HL-60/S4 treated with phorbol 12-myristate 13-acetate at 8.2 ng/mL for 4 days and 3 days (cell line): ENCODE measurements around the gene RAB3IP.

Experiments
- in situ Hi-C: fragments of 300-500 bp; cut with MboI; formaldehyde crosslinking; loops from 2 replicates; pipeline ENCODE4 v1.15.0; 2022; ENCODE audit warnings: low sequenced_read_pairs

The RAB3IP gene, protein sequence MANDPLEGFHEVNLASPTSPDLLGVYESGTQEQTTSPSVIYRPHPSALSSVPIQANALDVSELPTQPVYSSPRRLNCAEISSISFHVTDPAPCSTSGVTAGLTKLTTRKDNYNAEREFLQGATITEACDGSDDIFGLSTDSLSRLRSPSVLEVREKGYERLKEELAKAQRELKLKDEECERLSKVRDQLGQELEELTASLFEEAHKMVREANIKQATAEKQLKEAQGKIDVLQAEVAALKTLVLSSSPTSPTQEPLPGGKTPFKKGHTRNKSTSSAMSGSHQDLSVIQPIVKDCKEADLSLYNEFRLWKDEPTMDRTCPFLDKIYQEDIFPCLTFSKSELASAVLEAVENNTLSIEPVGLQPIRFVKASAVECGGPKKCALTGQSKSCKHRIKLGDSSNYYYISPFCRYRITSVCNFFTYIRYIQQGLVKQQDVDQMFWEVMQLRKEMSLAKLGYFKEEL

DNA sequence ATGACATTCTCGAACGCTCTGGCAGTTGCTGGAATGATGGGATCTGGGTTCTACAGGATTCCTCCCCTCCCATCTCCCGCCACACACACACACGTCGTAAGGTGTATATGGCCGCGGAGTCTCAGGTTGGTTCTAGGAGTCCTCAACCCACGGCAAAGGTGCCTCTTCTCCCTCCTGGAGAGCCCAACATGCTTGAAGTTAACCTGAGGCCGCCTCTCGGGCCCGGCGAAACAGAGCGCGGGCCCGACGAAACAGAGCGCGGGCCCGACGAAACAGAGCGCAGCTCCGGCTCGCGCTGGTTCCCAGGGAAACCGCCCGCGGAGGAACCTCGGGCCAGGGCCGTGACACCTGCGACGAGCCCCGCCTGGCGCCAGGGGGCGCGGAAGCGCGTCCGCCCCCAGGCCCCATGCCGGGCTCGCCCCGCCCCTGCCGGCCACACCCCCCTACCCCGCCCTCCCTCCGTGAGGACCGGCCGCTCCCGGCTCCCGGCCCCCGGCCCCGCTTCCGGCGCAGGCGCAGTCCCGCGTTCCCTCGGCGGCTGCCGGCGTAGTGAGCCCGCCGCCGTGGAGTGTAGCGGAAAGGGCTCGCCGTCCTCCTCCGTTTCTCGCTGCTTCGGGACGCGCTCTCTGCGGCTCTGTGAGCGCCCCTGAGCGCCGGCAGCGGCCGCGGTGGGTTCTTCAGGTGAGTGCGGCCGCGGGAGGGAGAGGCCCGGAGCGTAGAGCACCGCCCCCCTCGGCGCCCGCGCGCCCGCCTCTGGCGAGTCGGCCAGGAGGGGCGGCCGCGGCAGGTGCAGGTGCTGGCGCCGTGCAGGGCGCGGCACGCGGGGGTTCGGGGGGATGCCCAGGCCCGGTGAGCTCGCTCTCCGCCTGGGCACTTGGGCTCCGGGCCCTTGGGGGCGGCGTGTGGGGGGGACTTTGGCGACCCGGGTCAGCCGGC, at the start of gene RAB3IP:
RAB3IP (plus strand) TSS at position 510 of the 936 bp plus-strand sequence. CDS start 16,549 bp downstream, outside the sequence.
- in situ Hi-C loops = no loop called here

DNA sequence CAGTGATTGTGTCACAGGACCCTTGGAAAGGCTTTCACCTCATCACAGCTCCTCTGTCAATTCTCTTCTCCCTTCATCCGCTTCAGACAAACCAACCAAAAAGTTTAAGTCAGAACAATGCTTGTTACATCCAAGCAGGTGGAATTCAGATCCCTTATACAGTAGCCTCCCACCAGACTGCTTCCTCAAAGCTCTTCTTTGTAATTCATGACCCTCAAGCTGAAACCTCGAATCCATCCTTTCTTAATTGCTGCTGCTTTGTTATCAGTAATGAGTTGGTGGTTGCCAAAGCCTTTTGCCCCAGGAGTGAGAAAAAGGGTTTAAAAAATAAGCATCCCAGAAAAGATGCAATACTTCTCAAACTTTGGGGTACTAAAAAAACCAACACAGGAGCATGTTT, 49.0 kb upstream of the RAB3IP start:
- in situ Hi-C loops = no loop called here

DNA sequence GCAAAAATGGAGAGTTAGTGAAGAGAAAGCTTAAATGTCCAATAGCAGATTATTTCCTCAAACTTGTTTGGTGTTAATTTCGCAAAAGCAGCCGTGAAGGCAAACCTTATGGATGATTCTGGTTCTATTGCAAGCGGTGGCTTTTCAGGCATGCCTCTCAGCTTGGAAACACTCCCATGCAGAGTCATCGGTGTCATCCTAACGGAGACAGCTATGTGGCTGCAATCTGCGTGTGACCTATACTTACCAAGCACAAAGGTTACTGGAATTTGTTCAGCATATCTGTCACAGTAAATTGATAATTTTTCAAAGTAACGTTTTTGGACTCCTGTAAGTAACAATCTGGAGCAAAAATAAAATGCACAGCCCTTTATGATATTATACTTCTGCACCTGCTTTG, 44.5 kb upstream of the RAB3IP start:
- in situ Hi-C loops = no loop called here

DNA sequence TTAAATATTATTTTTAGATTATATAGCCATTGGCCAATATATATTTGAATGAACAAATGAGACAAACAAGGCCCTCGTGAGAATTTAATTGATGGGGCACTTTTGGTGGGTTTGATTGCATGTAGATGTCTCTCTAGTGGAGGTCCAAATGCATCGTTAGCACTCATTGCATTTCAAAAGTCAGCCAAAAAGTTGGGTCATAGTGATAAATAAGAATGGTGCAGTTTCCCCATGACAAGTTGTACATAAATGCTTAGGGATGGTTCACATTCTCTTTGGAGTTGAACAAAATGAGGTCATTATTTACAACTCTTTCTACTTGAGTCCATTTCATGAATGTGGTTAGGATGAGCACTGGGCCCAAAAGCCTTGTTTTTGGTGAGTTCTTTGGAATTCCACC, 40.6 kb upstream of the RAB3IP start:
- in situ Hi-C loops = no loop called here

GRCh38 chr12:69698769-69699540, 39.7 kb upstream of the RAB3IP start, which contains the start of gene BEST3:
Gene BEST3 (minus strand): TSS chr12:69699303. CDS start chr12:69697798, 1,505 bp downstream.
- in situ Hi-C loops = no loop called here

- in situ Hi-C loops = no loop called here
Observed at GRCh38 chr12:69701826-69702225, 36.8 kb upstream of the RAB3IP start.

- in situ Hi-C loops = no loop called here
Observed at GRCh38 chr12:69703146-69703642, 35.5 kb upstream of the RAB3IP start.

- in situ Hi-C loops = no loop called here
Observed at GRCh38 chr12:69704357-69704756, 34.3 kb upstream of the RAB3IP start.

DNA sequence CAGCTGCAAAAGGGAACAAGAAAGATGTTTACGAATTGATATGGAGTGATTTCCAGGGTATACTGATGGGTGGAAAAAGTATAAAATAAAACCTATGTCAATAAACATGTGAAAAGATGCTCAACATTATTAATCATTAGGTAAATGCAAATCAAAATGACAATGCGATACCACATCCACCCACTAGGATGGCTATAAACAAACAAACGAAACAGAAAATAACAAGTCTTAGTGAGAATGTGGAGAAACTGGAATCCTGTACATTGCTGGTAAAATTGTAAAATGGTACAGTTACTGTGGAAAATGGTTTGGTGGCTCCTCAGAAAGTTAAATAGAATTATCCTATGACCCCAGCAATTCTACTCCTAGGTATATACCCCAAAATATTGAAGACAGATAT, 30.0 kb upstream of the RAB3IP start:
- in situ Hi-C loops = no loop called here

DNA sequence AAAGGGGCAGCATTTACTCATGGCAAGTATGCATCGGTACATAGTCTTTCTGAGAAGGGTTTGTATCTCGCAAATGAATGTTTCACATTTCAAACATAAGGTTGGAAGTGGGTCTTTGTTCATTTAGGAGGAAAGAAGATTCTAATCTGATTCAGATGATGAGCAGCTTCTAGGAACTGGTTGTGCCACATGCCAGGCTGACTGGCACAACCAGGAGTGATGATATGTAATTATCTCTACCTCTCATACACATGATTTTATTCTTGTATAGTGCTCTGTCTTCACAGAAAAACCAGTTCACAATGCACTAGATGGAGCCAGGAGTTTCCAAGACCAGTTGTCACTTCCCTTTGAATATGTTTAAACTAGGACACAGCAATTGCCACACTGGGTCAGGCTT, 25.8 kb upstream of the RAB3IP start:
- in situ Hi-C loops = no loop called here

DNA sequence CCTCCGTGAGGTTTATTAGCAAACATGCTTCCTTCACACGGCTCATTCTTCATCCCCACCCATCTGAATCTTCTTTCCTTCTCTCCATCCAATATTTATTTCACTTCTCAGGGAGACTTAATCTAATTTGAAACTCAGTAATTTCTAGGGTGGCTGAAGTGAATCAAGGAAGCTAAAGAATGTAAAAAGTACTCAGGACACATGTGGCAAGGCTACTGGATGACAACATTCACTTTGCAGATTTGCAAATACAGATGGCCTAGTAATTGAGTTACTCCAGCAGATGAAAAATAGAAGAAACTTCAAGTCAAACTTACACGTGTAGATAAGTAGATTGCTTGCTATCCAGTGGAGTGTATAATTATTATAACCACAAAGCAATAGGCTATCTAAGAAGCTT, 24.1 kb upstream of the RAB3IP start:
- in situ Hi-C loops = no loop called here

DNA sequence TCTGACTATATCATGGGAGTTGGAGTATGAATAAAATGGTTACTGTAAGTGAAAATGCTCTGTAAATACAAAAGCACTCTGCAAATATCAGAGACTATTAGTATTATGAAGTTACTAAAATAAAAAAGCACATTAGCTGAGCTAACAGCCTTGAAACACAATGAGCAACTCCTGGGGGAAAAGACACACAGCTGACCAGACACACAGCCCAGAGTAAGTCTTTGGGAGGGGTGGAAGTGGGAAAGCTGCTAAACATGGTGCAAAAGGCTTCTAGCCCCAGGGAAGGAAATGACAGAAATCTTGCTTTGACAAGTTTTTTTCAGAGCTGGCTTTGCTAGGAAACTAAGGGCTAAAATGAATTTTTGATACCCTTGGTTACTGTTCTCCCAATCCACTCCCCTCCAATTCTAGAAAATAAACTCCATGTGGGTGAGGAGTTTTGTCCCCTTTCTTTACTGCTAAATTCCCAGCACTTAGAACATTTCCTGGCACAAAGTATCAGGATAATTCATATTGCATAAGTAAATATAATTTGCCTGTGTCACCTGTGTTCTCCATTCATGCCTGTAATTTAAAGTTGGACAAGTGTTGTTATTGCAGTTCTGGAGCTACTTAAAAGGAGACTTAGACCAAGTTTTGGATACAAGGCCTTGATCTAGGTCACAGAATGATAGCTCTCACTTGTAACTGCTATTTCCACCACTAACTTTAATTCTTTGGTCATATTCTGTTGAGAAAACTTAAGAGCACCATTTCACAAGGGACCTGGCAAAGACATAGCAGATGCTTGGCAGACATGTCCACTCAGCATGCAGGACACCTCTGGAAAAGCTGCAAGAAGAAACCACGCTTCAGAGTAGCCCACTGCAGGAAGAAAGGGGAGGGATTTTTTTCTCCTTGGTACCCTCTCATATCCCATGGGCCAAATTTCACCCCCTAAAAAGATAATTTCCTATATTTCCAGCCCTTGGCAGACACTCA, 19.0 kb upstream of the RAB3IP start:
- in situ Hi-C loops = no loop called here

GRCh38 chr12:69720750-69721149, 17.9 kb upstream of the RAB3IP start:
- in situ Hi-C loops = no loop called here

- in situ Hi-C loops = no loop called here
Observed at GRCh38 chr12:69726922-69727321, 11.7 kb upstream of the RAB3IP start.

DNA sequence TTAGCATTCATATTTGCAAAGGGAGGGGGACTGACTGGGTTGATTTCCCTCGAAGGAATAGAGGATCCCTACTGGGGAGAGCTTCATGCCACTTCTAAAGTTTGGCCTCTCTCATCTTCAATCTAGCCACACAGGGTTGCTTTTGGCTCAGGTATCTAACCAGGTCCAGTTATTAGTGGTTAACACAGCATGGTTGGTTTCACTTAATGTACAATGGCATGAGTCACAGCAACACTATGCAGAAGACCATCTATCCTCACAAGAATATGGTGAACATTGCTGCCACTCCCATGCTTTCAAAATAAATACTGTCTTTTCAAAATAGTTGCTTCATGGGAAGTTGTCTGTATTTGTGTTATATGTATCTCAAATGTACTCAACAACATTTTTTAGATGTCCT, 6.6 kb upstream of the RAB3IP start:
- in situ Hi-C loops = no loop called here

DNA sequence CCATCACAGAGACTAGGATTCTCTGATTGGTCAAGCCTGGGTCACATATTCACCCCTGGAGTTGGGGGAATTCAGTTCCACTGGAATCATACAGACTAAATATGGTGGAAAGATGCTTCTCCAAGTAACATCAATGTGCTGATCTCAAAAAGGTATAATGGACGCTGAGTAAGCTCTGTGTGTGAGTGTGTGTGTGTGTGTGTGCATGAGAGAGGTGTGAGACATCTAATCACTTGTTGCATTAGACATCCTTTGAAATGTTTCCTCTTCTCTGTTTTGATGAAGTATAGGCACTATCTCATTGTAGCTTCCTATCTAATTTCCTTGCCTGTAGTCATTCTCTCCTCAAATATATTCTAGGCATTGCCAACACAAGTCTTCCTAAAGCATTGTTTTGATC, 5.0 kb upstream of the RAB3IP start:
- in situ Hi-C loops = no loop called here

DNA sequence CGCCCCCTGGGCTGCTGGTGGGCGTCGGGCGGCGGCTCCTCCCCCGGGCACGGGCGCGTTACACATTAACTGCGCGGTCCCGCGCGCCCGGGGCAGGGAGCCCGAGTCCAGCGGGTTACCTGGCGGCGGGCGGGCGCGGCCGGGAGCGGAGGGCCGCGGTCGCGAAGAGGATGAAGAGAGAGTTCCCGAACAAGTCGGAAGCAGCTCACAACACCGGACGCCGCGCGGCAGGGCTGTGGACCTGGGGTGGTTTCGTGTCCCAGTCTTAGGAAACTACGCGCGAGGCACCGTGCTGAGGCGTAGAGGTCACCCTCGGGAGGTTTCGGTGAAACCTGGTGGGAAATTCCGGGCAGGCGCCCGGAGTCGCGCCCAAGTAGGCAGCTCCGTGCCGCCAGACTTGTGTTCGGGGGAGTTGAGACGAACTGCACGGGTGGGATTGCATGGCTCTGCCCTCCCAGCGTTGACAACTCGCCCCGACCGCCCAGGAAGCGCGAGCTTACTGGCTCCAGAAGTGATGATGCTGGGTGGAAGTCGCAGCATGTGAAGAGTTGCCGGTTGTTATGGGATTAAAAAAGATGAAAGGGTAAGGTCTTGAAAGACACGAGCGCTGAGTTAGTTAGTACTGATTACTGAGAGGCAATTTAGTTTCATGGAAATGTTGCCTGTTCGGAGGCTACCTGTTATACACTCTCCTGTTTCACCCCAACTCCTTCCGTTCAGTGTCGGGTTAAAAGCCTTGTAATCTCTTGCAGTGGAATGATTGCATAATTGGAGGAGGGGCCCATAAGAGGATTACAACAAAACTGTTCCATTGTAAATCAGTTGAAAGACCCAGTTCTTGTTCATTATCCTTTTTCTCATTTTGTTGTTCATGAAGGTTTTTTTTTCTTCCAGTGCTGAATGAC, 879 bp downstream of the RAB3IP start:
- in situ Hi-C loops = no loop called here

GRCh38 chr12:69744109-69744508, 5.4 kb downstream of the RAB3IP start:
- in situ Hi-C loops = no loop called here

GRCh38 chr12:69751476-69751875, 12.8 kb downstream of the RAB3IP start:
- in situ Hi-C loops = no loop called here
